GM12875 (cell line): ENCODE data around the gene SPATA7.

Experiments
- H3K4me3 ChIP-seq: one replicate; pipeline ENCODE4 v1.5.1; 2011; ENCODE audit warnings: low read depth, low read length, control low read depth
- TF ChIP-seq, protein P1 (sequence below): IDR thresholded peaks from 2 replicates; pipeline ENCODE4 v1.5.1; 2011; ENCODE audit warnings: low read depth, mild to moderate bottlenecking, control low read depth, inconsistent platforms, low read length, moderate library complexity, borderline replicate concordance; ENCODE audit not compliant: insufficient read depth

SPATA7 gene

DNA sequence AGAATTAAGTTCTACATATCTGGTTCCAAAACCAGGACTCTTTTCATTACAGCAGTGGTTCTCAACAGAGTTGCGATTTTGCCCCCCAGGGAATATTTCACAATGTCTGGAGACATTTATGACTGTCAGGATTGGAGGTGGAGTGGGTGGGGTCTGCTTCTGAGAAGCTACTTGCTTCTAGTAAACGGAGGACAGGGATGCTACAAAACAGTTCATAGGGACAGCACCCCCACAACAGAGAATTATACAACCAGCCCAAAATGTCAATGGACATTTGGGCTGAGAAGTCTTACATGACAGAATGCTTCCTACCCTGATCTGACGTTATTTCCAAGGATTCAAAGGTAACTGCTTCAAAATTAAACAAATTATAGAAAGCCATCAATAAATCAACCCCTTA lies 739 bp upstream of the SPATA7 start:
- no peak overlapping the region for H3K4me3 ChIP-seq

DNA sequence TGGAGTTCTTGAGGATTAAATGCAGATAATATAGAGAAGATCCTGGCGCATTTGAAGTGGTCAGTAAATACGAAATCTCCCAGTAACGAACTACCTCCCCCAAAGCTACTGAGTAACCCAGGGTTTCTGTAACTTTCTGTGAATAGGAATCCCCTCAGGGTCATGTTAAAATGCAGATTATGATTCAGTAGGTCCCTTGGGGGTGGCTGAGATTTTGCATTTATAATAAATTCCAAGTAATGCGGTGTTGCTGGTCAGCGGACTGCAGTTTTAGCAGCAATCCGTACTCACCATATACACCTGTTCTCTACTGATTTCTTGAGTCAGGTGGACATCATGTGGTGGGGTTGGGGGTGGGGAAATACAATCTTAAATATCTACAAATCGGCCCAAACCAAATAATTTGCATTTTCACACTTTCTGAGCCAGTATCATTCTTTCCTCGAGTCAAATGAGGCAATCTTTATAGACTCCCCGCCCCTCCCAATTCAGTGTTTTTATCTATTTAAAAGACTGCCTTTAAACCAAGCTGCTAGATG lies 868 bp downstream of the SPATA7 start:
- TF ChIP-seq, protein P1, sequence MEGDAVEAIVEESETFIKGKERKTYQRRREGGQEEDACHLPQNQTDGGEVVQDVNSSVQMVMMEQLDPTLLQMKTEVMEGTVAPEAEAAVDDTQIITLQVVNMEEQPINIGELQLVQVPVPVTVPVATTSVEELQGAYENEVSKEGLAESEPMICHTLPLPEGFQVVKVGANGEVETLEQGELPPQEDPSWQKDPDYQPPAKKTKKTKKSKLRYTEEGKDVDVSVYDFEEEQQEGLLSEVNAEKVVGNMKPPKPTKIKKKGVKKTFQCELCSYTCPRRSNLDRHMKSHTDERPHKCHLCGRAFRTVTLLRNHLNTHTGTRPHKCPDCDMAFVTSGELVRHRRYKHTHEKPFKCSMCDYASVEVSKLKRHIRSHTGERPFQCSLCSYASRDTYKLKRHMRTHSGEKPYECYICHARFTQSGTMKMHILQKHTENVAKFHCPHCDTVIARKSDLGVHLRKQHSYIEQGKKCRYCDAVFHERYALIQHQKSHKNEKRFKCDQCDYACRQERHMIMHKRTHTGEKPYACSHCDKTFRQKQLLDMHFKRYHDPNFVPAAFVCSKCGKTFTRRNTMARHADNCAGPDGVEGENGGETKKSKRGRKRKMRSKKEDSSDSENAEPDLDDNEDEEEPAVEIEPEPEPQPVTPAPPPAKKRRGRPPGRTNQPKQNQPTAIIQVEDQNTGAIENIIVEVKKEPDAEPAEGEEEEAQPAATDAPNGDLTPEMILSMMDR: no peak
- peak overlapping the region; percentile 67 for H3K4me3 ChIP-seq

More for the DNA sequence above, 739 bp upstream of the SPATA7 start:
- TF ChIP-seq, protein P1: no peak

DNA sequence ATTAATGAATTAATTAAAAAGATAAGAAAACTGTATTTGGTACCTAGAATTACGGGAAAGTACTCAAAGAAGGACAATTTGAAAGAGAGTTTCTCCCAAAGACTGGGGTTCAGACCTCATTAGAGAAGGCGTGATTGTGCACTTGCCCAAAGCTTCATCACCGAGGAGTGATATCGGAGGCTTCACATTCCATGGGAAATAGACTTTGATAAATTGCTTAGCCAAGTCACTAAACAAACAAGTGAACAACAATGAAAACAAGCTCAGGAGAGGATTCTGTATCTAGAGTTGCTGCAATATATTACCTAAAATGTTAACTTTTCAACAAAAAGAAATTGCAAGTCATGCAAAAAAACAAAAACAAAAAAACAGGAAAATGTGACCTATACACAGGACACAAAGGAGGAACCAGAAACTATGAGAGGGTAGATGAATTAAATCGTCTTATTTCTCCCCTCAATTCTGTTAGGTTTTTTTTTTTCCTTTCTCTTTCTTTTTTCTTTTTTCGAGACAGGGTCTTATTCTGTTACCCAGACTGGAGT lies 3.4 kb downstream of the SPATA7 start:
- no peak overlapping the region for H3K4me3 ChIP-seq
- TF ChIP-seq, protein P1: no peak

DNA sequence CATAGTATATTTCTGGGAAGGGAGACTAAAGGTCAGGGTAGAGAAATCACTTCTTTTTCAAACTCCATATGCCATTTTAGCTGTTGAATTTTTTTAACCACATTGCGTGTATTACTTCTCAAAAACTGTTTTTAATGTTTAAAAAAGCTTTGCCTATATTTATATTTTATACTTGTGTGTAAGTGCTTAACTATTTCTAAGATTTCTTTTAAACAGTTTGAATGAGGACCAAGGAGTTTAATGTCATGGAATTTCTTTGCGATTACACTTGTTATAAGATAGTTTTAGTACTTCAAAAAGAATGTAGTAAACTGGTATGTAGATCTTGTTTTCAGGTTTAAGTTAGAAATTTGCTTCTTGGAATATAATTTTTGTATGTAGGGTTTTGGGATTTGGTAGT lies 7.2 kb downstream of the SPATA7 start:
- no peak overlapping the region for H3K4me3 ChIP-seq
- TF ChIP-seq, protein P1: no peak

DNA sequence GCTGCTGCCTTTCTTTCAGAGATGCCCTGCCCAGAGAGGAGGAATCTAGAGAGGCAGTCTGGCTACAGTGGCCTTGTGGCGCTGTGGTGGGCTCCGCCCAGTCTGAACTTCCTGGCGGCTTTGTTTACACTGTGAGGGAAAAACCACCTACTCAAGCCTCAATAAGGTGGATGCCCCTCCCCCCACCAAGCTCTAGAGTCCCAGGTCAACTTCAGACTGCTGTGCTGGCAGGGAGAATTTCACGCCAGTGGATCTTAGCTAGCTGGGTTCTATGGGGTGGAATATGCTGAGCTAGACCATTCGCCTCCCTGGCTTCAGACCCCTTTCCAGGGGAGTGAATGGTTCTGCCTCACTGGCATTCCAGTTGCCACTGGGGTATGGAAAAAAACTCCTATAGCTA lies 25.6 kb downstream of the SPATA7 start:
- no peak overlapping the region for H3K4me3 ChIP-seq
- TF ChIP-seq, protein P1: no peak

DNA sequence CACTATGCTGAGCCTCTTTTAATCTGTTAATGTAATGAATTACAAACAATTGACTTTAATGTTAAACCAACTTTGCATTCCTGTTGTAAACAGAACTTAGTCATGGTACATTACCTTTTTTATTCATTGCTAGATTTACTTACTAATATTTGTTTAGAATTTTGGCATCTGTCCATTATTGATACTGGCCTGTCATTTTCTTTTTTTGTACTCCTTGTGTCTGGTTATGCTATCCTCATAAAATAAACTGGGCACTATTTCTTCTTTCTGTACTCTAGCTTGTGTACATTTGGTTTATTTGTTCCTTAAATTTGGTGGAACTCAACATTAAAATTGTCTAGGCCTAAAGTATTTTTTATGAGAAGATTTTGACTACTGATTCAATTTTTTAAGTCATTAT lies 32.1 kb downstream of the SPATA7 start:
- TF ChIP-seq, protein P1: no peak
- H3K4me3 ChIP-seq: no peak overlapping the region

DNA sequence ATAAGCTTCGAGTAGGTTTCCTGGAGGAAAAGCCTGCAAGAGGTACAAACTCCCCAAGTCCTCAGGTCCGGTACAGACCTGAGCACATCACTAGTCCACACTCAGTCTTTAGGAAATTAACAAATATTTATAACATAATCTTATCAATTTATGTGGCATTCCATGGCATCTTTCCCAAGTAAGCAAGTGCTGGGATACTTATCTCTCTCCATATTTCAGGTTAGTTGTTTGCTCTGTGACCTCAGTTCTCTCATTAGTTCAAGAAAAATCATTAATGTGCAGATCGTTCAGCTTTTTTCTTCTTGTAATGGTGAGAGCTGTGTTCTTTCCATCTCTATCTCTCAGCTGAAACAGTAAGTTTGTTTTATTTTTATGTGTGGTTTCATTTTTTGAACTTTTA lies 34.7 kb downstream of the SPATA7 start:
- no peak overlapping the region for H3K4me3 ChIP-seq
- TF ChIP-seq, protein P1: no peak
